GM21619 (cell line): ENCODE results near the gene SMCHD1.
"Not testable (repeated sequence)": the region's sequence is repeated elsewhere in the genome, so short reads cannot be mapped to it uniquely, and the experiment has no call there.

Experiments used
- ATAC-seq: cut with Tn5 transposase; IDR thresholded peaks from one replicate; pipeline ENCODE4 v1.9.1; 2021; ENCODE audit not compliant: unreplicated experiment

SMCHD1 gene

DNA sequence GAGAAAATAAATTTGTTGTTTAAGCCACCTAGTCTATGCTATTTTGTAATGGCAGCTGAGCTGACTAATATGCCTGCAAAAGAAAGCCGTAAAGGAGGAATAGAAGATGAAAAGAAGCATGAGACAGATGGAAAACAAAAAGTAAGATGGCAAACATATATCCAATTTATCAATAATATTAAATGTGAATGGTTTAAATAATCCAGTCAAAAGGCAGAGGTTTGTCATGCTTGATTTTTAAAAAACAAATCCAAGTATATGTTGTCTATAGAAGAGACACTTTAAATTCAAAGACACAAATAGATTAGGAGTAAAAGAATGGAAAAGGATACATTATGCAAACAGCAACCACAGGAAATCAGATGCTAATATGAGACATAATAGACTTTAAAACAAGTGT lies 155.9 kb downstream of the SMCHD1 start:
- ATAC-seq: no peak

- ATAC-seq: no peak
These were observed 159.4 kb downstream of the SMCHD1 start for GRCh38 chr18:2814928-2815327.

DNA sequence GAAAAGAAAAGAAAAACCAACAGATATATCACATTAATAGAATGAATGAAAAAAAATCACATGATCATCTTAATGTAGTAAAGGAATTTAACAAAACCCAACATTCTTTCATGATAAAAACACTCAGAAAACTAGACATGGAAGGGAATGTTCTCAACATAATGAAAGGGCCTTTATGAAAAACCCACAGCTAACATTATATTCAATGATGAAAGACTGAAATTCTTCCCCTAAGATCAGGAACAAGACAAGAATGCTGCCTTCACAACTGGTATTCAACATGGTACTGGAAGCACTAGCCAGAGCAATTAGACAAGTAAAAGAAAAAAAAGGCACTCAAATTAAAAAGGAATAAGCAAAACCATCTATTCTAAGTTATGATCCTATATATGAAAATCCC lies 162.8 kb downstream of the SMCHD1 start:
- ATAC-seq: no peak

DNA sequence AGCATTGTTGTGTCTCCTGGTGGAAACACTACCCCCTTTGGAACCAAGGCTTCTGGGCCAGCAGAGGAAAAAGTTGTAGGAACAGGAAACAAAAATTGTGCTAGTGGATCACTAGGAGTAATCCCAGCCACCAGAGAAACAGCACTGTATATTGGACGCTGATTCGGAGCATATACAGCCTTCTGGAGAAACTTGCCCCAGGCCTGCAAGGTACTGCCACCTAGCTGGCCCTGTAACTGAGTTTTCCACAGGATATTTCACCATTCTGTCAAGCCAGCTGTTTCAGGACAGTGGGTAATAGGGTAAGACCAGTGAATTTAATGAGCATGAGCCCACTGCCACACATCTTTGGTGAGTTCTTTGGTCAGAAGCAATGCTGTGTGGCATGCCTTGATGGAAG lies 166.2 kb downstream of the SMCHD1 start:
- no peak for ATAC-seq

DNA sequence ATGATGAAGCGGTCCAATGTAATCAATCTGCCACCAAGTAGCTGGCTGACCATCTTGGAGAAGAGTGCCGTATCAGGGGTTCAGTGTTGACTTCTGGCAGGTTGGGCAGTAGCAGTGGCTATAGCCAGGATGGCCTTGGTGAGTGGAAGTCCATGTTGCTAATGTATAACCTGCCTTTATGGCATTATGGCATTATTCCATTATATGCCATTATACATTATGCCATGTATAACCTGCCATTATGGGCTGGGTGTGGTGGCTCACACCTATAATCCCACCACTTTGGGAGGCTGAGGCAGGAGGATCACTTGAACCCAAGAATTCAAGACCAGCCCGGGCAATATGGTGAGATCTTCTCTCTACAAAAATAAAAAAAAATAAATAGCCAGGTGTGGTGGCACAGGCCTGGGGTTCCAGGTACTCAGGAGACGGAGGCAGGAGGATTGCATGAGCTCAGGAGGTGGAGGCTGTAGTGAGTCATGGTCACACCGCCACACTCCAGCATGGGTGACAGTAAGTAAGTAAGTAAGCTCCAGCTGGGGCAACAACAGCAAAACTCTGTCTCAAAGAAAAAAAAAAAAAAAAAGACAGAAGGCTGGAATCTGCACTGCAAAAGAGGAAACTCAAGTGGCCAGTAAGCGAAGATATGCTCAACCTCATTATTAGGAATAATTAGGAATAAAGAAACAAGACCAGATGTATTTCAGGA lies 166.8 kb downstream of the SMCHD1 start:
- ATAC-seq: no peak

DNA sequence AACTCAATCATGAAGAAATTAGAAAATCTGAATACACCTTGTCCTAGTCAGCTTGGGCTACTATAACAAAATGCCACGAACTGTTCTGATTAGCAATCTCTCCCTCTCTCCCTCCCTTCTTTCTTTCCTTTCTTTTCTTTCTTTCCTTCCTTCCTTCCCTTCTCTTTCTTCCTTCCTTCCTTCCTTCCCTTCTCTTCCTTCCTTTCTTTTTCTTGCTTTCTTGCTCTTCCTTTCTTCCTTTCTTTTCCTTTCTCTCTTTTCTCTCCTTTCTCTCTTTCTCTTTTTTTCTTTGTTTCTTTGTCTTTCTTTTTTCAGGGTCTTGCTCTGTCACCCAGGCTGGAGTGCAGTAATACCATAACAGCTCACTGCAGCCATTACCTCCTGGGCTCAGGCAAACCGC lies 167.7 kb downstream of the SMCHD1 start:
- ATAC-seq: no peak

DNA sequence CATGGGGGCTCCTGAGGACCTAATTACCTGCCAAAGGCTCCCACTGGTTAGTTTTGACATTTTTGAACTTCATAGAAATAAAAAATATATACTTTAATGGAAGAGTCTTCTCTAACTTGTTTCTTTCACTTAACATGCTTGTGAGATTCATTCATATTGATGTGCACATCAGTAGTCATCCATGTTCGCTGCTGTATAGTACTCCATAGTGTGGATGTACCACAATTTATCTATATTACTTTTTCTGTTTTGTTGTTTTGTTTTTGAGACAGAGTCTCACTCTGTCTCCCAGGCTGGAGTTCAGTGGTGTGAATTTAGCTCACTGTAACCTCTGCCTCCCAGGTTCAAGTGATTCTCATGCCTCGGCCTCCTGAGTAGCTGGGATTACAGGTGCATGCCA lies 168.4 kb downstream of the SMCHD1 start:
- ATAC-seq: no peak

- ATAC-seq: no peak
These were observed 169.3 kb downstream of the SMCHD1 start for GRCh38 chr18:2824865-2825264.

DNA sequence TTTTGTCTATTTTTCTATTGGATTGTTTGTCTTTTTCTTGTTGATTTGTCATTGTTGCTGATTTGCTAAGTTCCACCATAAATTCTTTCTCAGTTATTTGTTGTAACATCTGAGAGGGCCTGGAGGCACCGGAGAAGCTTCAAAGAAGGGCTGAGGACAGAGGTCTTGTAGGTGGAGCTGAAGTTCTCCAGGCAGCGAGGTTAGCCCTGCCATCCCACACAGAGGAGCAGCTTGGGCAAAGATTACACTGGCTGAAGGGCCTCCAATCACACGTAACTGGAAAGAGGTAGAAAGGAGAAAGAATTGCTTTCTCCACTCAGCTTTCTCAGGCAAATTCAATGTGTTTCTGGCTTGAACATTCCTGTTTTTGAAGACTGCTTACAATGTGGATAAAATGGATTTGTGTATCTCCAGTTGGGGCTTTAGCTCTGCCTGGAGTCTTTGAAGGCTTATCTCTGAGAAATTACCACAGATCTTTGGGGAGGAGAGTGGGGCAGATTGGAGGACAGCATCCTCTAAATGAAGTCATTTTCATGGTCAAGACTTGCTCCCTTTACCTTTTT lies 170.2 kb downstream of the SMCHD1 start:
- ATAC-seq: no peak

- ATAC-seq: no peak
These were observed 171.1 kb downstream of the SMCHD1 start for GRCh38 chr18:2826581-2826980.

DNA sequence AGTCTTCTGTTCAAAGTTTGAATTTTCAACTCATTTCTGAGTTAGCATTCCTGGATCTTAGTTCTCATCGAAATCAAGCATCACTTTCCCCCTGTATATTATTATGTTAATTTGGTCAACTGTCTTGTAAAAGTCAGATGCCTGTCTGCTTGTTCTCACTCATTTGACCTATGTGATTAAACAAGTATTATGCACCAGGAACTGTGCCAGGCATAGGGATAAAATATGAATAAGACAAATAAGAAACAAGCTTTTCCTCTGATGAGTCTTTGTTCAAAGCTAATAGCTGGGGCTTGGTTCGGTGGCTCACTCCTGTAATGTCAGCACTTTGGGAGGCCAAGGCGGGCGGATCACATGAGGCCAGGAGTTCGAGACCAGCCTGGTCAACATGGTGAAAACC lies 171.5 kb downstream of the SMCHD1 start:
- no peak for ATAC-seq

DNA sequence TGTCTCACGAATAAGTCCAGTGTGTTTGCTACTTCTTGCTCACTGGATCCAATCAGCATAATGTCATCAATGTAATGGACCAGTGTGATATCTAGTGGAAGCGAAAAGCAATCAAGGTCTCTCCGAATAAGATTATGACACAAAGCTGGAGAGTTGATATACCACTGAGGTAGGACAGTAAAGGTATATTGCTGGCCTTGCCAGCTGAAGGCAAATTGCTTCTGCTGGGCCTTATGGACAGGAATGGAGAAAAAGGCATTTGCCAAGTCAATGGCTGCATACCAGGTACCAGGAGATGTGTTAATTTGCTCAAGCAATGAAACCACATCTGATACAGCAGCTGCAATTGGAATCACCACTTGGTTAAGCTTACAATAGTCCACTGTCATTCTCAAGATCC lies 180.6 kb downstream of the SMCHD1 start:
- not testable (repeated sequence) for ATAC-seq

DNA sequence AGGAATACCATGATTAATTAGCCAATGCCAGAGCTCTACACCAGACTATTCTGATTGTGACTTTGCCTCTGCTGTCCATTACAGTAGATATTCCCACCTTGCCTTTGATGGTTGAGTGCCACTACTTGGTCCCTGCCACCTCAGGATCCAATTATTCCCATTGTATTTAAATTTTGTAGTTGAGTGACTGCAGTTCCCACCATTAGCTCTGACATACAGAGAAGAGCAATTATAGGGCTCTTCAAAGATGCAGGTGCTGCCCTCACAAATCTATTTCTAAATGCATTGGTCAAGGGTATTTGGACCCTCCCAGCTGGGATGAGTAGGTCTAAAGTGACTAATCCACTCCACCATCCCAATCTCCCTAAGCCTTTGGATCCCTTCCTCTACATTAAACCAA lies 181.8 kb downstream of the SMCHD1 start:
- ATAC-seq: not testable (repeated sequence)

- ATAC-seq: no peak
These were observed 183.7 kb downstream of the SMCHD1 start for GRCh38 chr18:2839202-2839601.

DNA sequence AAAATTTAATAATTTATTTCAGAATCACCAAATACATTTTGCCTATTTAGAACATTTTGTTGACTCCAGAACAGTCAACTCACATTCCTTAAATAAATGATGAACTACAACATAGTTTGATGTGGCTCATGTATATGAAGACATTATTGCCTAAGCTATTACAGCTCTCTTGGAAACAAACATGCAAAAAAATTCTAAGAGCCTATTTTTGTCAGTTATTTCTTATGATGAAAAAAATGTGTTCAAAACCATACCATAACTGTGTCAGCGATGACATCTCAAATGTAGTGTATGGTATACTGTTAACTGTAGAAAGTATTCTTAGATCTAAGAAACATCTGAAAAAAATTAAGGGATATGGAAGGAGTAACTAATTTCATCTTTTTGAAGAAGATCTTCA lies 185.0 kb downstream of the SMCHD1 start:
- ATAC-seq: no peak

DNA sequence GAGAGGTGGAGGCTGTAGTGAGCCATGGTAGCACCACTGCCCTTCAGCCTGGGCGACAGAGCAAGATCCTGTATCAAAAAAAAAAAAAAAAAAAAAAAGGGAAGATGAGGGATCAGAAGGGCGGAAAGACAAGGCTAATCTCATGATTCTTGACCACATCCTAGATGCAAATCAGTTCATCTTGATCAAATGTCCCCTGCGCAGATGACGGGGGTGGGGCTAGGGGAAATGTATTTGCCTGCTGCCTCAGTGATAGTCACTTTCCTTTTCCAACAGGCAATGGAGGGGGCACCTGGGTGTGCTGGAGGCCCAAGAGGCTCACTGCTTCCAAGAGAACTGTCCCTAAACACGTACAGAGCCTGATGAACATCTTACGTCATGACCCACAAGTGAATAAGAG lies 187.6 kb downstream of the SMCHD1 start:
- no peak for ATAC-seq

- ATAC-seq: no peak
These were observed 189.6 kb downstream of the SMCHD1 start for GRCh38 chr18:2845172-2845571.

- ATAC-seq: peak; percentile 44
These were observed 191.2 kb downstream of the SMCHD1 start, which contains the start of gene EMILIN2 for GRCh38 chr18:2846636-2847316. Gene EMILIN2, plus strand, starts transcription at chr18:2847006. Its CDS starts 183 bp downstream, at chr18:2847189.

GRCh38 chr18:2847317-2848246 lies 192.1 kb downstream of the SMCHD1 start:
- ATAC-seq: peak; percentile 37

GRCh38 chr18:2848247-2849246 lies 193.0 kb downstream of the SMCHD1 start:
- no peak for ATAC-seq
